ENCODE measurements around the gene PLEK. TPM values are rescaled to one million over a fixed set of nuclear protein-coding genes. Genes with fewer than 3 reads are reported as not detected.
A peak's percentile ranks its signal among the peaks of the same experiment; 100 is the strongest.

PLEK gene
- total and polyA plus RNA-seq, 4 donors, result 3.3 to 32.9 (median 13.4) TPM

DNA sequence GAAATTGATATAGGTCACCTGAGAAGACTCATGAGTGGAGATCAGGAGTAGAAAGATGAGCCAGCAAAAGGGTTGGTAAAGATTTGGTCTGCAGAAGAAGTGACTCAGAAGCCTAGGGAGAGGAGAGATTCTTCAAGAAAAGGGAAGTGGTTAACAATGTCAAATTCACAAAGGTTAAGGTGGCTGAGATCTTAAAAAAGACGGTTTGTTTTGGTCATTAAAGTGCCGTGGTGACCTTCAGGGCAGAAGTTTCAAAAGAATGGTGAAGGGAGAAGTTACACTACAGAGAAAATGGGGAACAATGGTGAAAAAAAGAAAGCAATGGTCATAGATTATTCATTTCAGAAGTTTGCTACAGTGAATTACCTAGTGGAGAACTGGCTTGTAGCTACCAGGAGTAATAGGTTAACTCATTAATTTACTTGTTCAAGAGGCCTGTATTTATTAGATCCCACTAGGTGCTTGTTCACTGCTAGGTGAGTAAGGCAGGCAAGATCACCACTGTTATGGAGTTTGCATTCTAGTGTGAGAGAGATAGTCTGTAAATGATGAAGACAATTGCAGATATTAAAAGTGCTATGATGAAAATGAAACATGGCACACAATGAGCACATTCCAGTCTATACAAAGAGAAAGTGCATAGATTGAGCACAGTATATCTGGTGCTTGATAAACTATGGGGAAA is 59.0 kb downstream of the PLEK start:
- Histone ChIP-seq H3K9me3 (ENCODE audit: control insufficient read depth, low read length) (no peaks in the 10 kb centered on the region), H3K4me3 (ENCODE audit: low read length in 2 of 2) (no peak overlapping the region), H3K27me3 (ENCODE audit: control insufficient read depth in 1 of 2, insufficient read depth in 2 of 2, low read length in 1 of 2) (peaks cover 0 to 3% of the 10 kb centered on the region in 2 donors), H3K27ac (ENCODE audit: low read depth in 1 of 2, low read length in 2 of 2) (no peak overlapping the region), H3K4me1 (ENCODE audit: control insufficient read depth in 1 of 2, insufficient read depth in 2 of 2, low read length in 2 of 2) (no peaks in the 10 kb centered on the region), H3K36me3 (ENCODE audit: control insufficient read depth in 1 of 2, insufficient read depth in 2 of 2, low read length in 1 of 2) (no peaks in the 10 kb centered on the region)
- ATAC-seq (ENCODE audit: low FRiP score) (no peak), DNase-seq (no peak)
- 68 to 74% methylated on average over 2 of the region's 2 CpGs for WGBS, 2 donors
- intact Hi-C loops (cut with DNase I), result no loop called here

DNA sequence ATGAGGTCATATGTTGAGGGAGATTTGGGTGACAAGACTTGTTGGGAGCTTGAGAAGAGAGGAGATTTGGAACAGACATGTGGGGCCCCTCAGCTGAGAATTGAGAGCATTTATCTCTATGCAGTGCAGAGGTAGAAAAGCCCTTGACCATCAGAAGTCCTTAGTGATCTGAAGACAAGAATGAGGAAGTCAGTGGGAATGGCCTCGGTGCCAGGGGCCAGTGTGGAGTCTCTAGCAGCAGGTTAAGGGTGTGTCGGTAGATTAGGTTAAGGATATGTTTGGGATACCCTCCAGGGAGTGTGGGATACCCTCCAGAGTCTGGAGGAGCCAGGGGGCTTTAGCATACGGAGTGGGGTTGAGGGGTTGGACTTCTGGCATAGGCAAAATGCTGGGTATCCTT is 60.4 kb downstream of the PLEK start:
- WGBS, 2 donors, result 82 to 83% methylated on average over 3 of the region's 3 CpGs
- ATAC-seq (ENCODE audit: low FRiP score), result no peak
- Histone ChIP-seq H3K4me1 (ENCODE audit: control insufficient read depth in 1 of 2, insufficient read depth in 2 of 2, low read length in 2 of 2) (no peaks in the 10 kb centered on the region), H3K27me3 (ENCODE audit: control insufficient read depth in 1 of 2, insufficient read depth in 2 of 2, low read length in 1 of 2) (peaks cover 0 to 3% of the 10 kb centered on the region in 2 donors), H3K36me3 (ENCODE audit: control insufficient read depth in 1 of 2, insufficient read depth in 2 of 2, low read length in 1 of 2) (no peaks in the 10 kb centered on the region), H3K4me3 (ENCODE audit: low read length in 2 of 2) (no peak overlapping the region), H3K9me3 (ENCODE audit: control insufficient read depth, low read length) (no peaks in the 10 kb centered on the region), H3K27ac (ENCODE audit: low read depth in 1 of 2, low read length in 2 of 2) (no peak overlapping the region)
- intact Hi-C loops (cut with DNase I), result no loop called here
- DNase-seq, result no peak

DNA sequence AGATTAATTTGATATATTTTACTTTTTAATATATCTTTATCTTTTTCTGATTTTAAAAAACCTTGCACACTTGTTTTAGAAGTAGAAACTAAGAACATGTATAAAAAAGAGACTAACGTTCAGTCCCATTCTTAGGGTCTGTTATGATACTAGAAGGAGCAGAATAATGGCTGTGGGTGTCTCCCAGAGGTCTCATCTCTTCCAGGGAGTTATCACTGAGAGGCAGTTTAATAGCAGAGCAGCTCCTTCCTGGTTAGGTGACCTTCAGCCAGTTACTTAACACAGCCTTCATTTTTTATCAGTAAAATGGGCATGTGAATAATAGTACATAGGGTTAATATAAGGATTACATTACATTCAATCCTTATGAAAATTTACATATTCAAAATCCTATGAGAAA is 61.4 kb downstream of the PLEK start:
- WGBS, 2 donors, result 92% methylated on average over 1 of the region's 1 CpG
- H3K4me3 ChIP-seq (ENCODE audit: low read length in 2 of 2), result no peak overlapping the region
- ATAC-seq (ENCODE audit: low FRiP score) (no peak), DNase-seq (no peak)
- H3K36me3 ChIP-seq (ENCODE audit: control insufficient read depth in 1 of 2, insufficient read depth in 2 of 2, low read length in 1 of 2), result no peaks in the 10 kb centered on the region
- H3K4me1 ChIP-seq (ENCODE audit: control insufficient read depth in 1 of 2, insufficient read depth in 2 of 2, low read length in 2 of 2), result no peaks in the 10 kb centered on the region
- intact Hi-C loops (cut with DNase I), result no loop called here
- peaks cover 0 to 3% of the 10 kb centered on the region in 2 donors for H3K27me3 ChIP-seq (ENCODE audit: control insufficient read depth in 1 of 2, insufficient read depth in 2 of 2, low read length in 1 of 2)
- no peak overlapping the region for H3K27ac ChIP-seq (ENCODE audit: low read depth in 1 of 2, low read length in 2 of 2)
- H3K9me3 ChIP-seq (ENCODE audit: control insufficient read depth, low read length), result no peaks in the 10 kb centered on the region

DNA sequence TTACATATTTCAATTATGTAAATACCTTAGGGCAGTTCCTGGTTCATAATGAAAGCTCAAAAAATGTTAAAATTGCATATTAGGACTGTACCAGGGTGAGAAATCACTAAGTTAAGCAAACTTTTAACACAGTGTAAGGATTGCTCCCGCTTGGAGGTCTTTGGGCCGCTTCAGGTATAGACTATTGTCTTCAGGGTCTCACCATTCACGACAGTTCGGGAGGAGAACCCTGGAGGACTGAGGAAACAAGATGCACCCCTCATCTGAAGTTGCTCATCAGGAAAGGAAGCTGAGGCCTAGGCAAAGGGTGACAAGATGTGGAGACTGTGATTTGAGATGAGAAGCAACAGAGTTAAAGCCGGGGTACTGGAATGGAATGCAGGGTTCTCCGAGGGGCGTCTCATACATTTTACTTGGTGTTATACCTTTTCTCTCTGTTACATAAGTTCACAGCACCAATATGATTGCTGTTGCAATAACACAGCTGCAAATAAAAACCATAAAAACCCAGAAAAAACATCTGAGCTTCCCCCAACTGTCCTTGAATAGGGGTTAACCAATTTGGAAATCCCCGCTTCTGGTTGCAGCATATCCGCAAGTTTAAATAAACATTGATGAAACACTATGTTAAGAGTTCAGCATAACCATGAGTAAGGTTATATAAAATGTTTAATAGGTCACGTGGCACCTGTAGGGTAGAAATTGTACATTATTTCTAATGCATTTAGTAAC is 61.9 kb downstream of the PLEK start:
- no peak for ATAC-seq (ENCODE audit: low FRiP score)
- intact Hi-C loops (cut with DNase I), result no loop called here
- Histone ChIP-seq H3K36me3 (ENCODE audit: control insufficient read depth in 1 of 2, insufficient read depth in 2 of 2, low read length in 1 of 2) (no peaks in the 10 kb centered on the region), H3K27me3 (ENCODE audit: control insufficient read depth in 1 of 2, insufficient read depth in 2 of 2, low read length in 1 of 2) (peaks cover 0 to 3% of the 10 kb centered on the region in 2 donors), H3K4me1 (ENCODE audit: control insufficient read depth in 1 of 2, insufficient read depth in 2 of 2, low read length in 2 of 2) (no peaks in the 10 kb centered on the region), H3K27ac (ENCODE audit: low read depth in 1 of 2, low read length in 2 of 2) (no peak overlapping the region), H3K9me3 (ENCODE audit: control insufficient read depth, low read length) (no peaks in the 10 kb centered on the region), H3K4me3 (ENCODE audit: low read length in 2 of 2) (no peak overlapping the region)
- no peak for DNase-seq
- 93 to 96% methylated on average over 10 of the region's 10 CpGs for WGBS, 2 donors

DNA sequence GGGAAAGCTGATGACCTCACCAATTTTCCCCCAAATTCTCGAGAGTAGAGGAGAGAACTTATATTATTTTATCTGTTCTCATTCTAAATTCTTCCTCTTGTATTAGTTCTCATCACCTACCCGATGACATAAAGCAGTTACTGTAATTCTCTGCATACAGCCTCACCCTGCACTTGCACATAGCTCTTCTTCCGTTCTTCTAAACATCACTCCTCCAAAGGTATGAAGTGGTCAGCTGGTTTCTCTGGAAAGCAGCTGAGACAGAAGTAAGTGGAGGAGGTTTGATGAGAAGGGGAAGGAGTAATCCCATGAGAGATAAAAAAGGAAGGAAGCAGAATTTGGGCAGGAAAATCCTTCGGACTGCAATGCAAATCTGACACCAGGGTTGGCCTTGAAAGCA is 63.0 kb downstream of the PLEK start:
- no peak for DNase-seq
- H3K4me3 ChIP-seq (ENCODE audit: low read length in 2 of 2), result no peak overlapping the region
- H3K9me3 ChIP-seq (ENCODE audit: control insufficient read depth, low read length), result no peaks in the 10 kb centered on the region
- no peaks in the 10 kb centered on the region for H3K36me3 ChIP-seq (ENCODE audit: control insufficient read depth in 1 of 2, insufficient read depth in 2 of 2, low read length in 1 of 2)
- H3K4me1 ChIP-seq (ENCODE audit: control insufficient read depth in 1 of 2, insufficient read depth in 2 of 2, low read length in 2 of 2), result no peaks in the 10 kb centered on the region
- 80 to 87% methylated on average over 4 of the region's 4 CpGs for WGBS, 2 donors
- ATAC-seq (ENCODE audit: low FRiP score), result no peak
- intact Hi-C loops (cut with DNase I), result no loop called here
- no peak overlapping the region for H3K27ac ChIP-seq (ENCODE audit: low read depth in 1 of 2, low read length in 2 of 2)
- H3K27me3 ChIP-seq (ENCODE audit: control insufficient read depth in 1 of 2, insufficient read depth in 2 of 2, low read length in 1 of 2), result peaks cover 0 to 3% of the 10 kb centered on the region in 2 donors

DNA sequence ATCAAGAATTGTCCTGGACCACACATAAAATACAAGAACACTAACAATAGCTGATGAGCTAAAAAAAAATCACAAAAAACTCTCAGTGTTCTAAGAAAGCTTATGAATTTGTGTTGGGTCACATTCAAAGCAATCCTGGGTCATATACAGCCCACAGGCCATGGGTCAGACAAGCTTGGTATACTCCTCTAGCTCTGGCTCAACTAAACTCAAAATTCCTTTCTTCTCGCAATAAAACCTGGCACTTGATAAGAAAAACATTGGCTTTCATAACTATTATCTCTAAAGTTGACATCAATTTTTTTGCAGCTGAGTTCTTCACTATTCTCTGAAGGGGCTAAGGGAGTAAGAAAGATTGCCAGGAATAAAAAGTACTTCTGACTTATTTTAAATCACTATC is 63.7 kb downstream of the PLEK start:
- WGBS, 2 donors, result 55 to 70% methylated on average over 1 of the region's 1 CpG
- Histone ChIP-seq H3K9me3 (ENCODE audit: control insufficient read depth, low read length) (no peaks in the 10 kb centered on the region), H3K36me3 (ENCODE audit: control insufficient read depth in 1 of 2, insufficient read depth in 2 of 2, low read length in 1 of 2) (no peaks in the 10 kb centered on the region), H3K27me3 (ENCODE audit: control insufficient read depth in 1 of 2, insufficient read depth in 2 of 2, low read length in 1 of 2) (no peaks in the 10 kb centered on the region), H3K4me3 (ENCODE audit: low read length in 2 of 2) (no peak overlapping the region), H3K4me1 (ENCODE audit: control insufficient read depth in 1 of 2, insufficient read depth in 2 of 2, low read length in 2 of 2) (no peaks in the 10 kb centered on the region), H3K27ac (ENCODE audit: low read depth in 1 of 2, low read length in 2 of 2) (no peak overlapping the region)
- intact Hi-C loops (cut with DNase I), result no loop called here
- DNase-seq, result no peak
- no peak for ATAC-seq (ENCODE audit: low FRiP score)

DNA sequence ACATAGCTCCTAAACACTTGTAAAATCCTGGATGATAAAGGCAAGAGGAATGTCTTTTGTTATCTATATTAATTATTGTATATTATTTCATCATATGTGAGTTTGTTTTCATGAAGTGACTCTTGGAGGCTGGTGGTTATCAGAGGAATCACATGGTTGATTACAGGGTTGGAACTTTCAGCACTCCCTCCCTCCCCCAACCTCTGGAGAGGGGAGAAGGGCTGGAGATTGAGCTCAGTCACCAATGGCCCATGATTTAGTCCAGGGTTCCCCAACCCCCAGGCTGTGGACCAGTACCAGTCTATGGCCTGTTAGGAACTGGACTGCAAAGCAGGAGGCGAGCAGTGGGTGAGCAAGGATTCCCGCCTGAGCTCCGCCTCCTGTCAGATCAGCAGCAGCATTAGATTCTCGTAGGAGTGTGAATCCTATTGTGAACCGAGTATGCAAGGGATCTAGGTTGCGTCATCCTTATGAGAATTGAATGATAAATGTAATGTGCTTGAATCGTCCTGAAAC is 64.3 kb downstream of the PLEK start:
- WGBS, 2 donors, result 94 to 95% methylated on average over 7 of the region's 7 CpGs
- no peak overlapping the region for H3K4me3 ChIP-seq (ENCODE audit: low read length in 2 of 2)
- H3K36me3 ChIP-seq (ENCODE audit: control insufficient read depth in 1 of 2, insufficient read depth in 2 of 2, low read length in 1 of 2), result no peaks in the 10 kb centered on the region
- DNase-seq, result no peak
- H3K27me3 ChIP-seq (ENCODE audit: control insufficient read depth in 1 of 2, insufficient read depth in 2 of 2, low read length in 1 of 2), result no peaks in the 10 kb centered on the region
- H3K4me1 ChIP-seq (ENCODE audit: control insufficient read depth in 1 of 2, insufficient read depth in 2 of 2, low read length in 2 of 2), result no peaks in the 10 kb centered on the region
- no peak overlapping the region for H3K27ac ChIP-seq (ENCODE audit: low read depth in 1 of 2, low read length in 2 of 2)
- ATAC-seq (ENCODE audit: low FRiP score), result no peak
- H3K9me3 ChIP-seq (ENCODE audit: control insufficient read depth, low read length), result no peaks in the 10 kb centered on the region
- intact Hi-C loops (cut with DNase I), result no loop called here

DNA sequence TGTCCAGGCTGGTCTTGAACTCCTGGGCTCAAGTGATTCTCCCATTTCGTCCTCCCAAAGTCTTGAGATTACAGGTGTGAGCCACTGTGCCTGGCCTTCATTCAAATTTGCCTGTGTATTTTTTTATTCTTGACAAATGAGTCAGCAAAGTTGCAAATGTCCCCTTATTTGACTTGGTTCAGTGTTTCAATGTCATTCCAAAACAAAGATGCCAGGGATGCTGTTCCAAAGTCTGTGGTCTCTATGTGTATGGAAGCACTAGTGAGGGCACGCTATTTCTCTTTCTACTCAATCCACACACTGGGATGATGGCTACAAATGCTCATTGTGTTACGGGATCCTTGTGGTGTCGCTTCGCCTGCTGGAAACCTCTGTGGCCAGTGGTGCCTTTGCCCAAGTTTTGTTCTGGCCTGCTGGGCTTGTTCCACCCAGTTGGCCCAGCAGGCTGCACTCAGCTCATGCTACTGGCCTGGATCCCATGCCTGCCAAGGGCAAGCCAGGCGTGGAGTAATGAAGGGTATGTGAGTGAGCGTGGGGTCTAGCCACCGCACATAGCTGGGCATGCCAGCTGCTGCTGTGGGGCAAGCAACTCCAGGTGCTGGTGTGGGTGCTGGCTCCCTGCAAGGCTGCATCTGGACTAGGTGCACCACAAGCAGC is 66.4 kb downstream of the PLEK start:
- intact Hi-C loops (cut with DNase I), result loop anchor here in 1 of 2 donors (10.0 kb wide), 1 partner anchor 237 kb away; no protein-coding TSS in a partner anchor
- 15 to 22% methylated on average over 8 of the region's 8 CpGs for WGBS, 2 donors
- Histone ChIP-seq H3K4me1 (ENCODE audit: control insufficient read depth in 1 of 2, insufficient read depth in 2 of 2, low read length in 2 of 2) (peaks cover 0 to 2% of the 10 kb centered on the region in 2 donors), H3K27me3 (ENCODE audit: control insufficient read depth in 1 of 2, insufficient read depth in 2 of 2, low read length in 1 of 2) (no peaks in the 10 kb centered on the region), H3K36me3 (ENCODE audit: control insufficient read depth in 1 of 2, insufficient read depth in 2 of 2, low read length in 1 of 2) (no peaks in the 10 kb centered on the region), H3K9me3 (ENCODE audit: control insufficient read depth, low read length) (no peaks in the 10 kb centered on the region), H3K4me3 (ENCODE audit: low read length in 2 of 2) (no peak overlapping the region), H3K27ac (ENCODE audit: low read depth in 1 of 2, low read length in 2 of 2) (peak overlapping the region in 1 of 2 donors; percentile 33)
- ATAC-seq (ENCODE audit: low FRiP score) (no peak), DNase-seq (no peak)
